Measurements from ENCODE around the gene PRDX1.
A peak's percentile ranks its signal among the peaks of the same experiment; 100 is the strongest.
"Not testable (repeated sequence)": the region's sequence is repeated elsewhere in the genome, so short reads cannot be mapped to it uniquely, and the experiment has no call there.

The PRDX1 gene

DNA sequence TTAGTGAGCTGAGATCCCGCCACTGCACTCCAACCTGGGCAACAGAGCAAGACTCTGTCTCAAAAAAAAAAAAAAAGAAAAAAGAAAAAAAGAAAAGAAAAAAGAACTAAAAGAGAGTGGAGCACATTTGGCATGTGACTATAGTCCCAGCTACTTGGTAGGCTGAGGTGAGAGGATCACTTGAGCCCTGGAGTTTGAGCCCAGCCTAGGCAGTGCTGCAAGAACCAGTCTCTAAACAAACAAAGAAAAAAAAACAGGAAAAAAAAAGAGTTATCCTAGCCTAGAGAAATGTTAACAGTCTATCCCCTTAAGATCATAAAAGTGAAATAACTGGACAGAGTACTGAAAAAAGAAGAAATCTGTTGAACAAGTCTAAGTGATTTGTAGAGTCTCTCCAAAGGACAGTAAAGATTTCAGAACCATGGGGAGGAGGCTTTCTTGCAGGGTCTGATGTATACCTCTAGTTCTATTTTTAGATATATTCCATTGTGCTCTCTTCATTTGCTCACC is 4.5 kb upstream of the PRDX1 start:
- DNase-seq = no peak
- H3K9me3 ChIP-seq (ENCODE audit: control extremely low read depth in 1 of 5, control insufficient read depth in 4 of 5, insufficient read depth in 2 of 5, low read depth in 1 of 5, low read length in 4 of 5) = no peaks in the 10 kb centered on the region
- ChIA-PET POLR2A (interaction anchor here (0.5 kb wide), 1 partner anchor 9 kb away, joined by 4 read pairs; no protein-coding TSS in a partner anchor), CTCF (interaction anchor here (5.9 to 12.1 kb wide), 2 partner anchors 10 to 41 kb away, joined by 37 to 171 read pairs; no protein-coding TSS in a partner anchor)
- H3K27me3 ChIP-seq (replicated peaks in 2 of 5; ENCODE audit: control insufficient read depth in 4 of 5, insufficient read depth in 5 of 5, low read length in 4 of 5) = no peaks in the 10 kb centered on the region
- H3K4me1 ChIP-seq (ENCODE audit: control extremely low read depth in 1 of 4, control insufficient read depth in 4 of 4, insufficient read depth in 4 of 4, low read length in 3 of 4) = peaks cover 0 to 25% (median 18%) of the 10 kb centered on the region in 4 experiments
- H3K4me3 ChIP-seq (ENCODE audit: control insufficient read depth in 1 of 7, extremely low read depth in 1 of 7, insufficient read depth in 4 of 7, low read depth in 2 of 7, low read length in 6 of 7) = no peak overlapping the region
- H3K36me3 ChIP-seq (ENCODE audit: control insufficient read depth in 4 of 4, insufficient read depth in 4 of 4, low read length in 3 of 4) = no peaks in the 10 kb centered on the region
- WGBS (ENCODE audit: insufficient coverage) = no CpG with 5 or more reads among the region's 1 CpG
- H3K27ac ChIP-seq (ENCODE audit: insufficient read depth in 1 of 2, low read depth in 1 of 2, low read length in 2 of 2, poor library complexity in 1 of 2, severe bottlenecking in 2 of 2) = no peak overlapping the region

GRCh38 chr1:45523975-45524374 is 2.3 kb upstream of the PRDX1 start:
- H3K27me3 ChIP-seq (replicated peaks in 2 of 5; ENCODE audit: control insufficient read depth in 4 of 5, insufficient read depth in 5 of 5, low read length in 4 of 5); H3K36me3 ChIP-seq (ENCODE audit: control insufficient read depth in 4 of 4, insufficient read depth in 4 of 4, low read length in 3 of 4); POLR2A ChIA-PET; H3K4me3 ChIP-seq (ENCODE audit: control insufficient read depth in 1 of 7, extremely low read depth in 1 of 7, insufficient read depth in 4 of 7, low read depth in 2 of 7, low read length in 6 of 7); H3K9me3 ChIP-seq (ENCODE audit: control extremely low read depth in 1 of 5, control insufficient read depth in 4 of 5, insufficient read depth in 2 of 5, low read depth in 1 of 5, low read length in 4 of 5); H3K27ac ChIP-seq (ENCODE audit: insufficient read depth in 1 of 2, low read depth in 1 of 2, low read length in 2 of 2, poor library complexity in 1 of 2, severe bottlenecking in 2 of 2); DNase-seq: not testable (repeated sequence)
- peaks cover 2 to 40% (median 29%) of the 10 kb centered on the region in 4 experiments for H3K4me1 ChIP-seq (ENCODE audit: control extremely low read depth in 1 of 4, control insufficient read depth in 4 of 4, insufficient read depth in 4 of 4, low read length in 3 of 4)
- WGBS (ENCODE audit: insufficient coverage) = 90% methylated on average over 3 of the region's 10 CpGs
- CTCF ChIA-PET = interaction anchor here (0.8 to 12.1 kb wide), 5 partner anchors 9 to 43 kb away, joined by 3 to 171 read pairs (median 34); no protein-coding TSS in a partner anchor

DNA sequence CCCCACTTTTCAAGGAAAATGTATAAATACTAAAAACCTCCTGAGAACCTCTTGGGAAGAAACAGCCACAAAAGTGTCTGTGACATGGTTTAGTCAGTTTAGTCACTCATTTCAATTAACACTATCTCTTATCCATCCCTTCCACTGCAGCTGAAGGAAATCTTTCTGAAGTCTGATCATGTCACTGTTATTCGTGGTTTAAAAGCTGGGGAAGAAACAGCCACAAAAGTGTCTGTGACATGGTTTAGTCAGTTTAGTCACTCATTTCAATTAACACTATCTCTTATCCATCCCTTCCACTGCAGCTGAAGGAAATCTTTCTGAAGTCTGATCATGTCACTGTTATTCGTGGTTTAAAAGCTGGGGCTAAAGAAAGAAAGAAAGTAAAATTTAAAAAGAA is 1.8 kb upstream of the PRDX1 start:
- not testable (repeated sequence) for H3K9me3 ChIP-seq (ENCODE audit: control extremely low read depth in 1 of 5, control insufficient read depth in 4 of 5, insufficient read depth in 2 of 5, low read depth in 1 of 5, low read length in 4 of 5); H3K4me3 ChIP-seq (ENCODE audit: control insufficient read depth in 1 of 7, extremely low read depth in 1 of 7, insufficient read depth in 4 of 7, low read depth in 2 of 7, low read length in 6 of 7); DNase-seq; H3K36me3 ChIP-seq (ENCODE audit: control insufficient read depth in 4 of 4, insufficient read depth in 4 of 4, low read length in 3 of 4); H3K27ac ChIP-seq (ENCODE audit: insufficient read depth in 1 of 2, low read depth in 1 of 2, low read length in 2 of 2, poor library complexity in 1 of 2, severe bottlenecking in 2 of 2); H3K27me3 ChIP-seq (replicated peaks in 2 of 5; ENCODE audit: control insufficient read depth in 4 of 5, insufficient read depth in 5 of 5, low read length in 4 of 5)
- WGBS (ENCODE audit: insufficient coverage) = no CpG with 5 or more reads among the region's 2 CpGs
- ChIA-PET POLR2A (interaction anchor here (0.9 kb wide), 1 partner anchor 60 kb away, joined by 3 read pairs; no protein-coding TSS in a partner anchor), CTCF (interaction anchor here (0.7 to 12.1 kb wide), 5 partner anchors 9 to 60 kb away, joined by 3 to 171 read pairs (median 34); no protein-coding TSS in a partner anchor)
- H3K4me1 ChIP-seq (ENCODE audit: control extremely low read depth in 1 of 4, control insufficient read depth in 4 of 4, insufficient read depth in 4 of 4, low read length in 3 of 4) = peaks cover 4 to 45% (median 34%) of the 10 kb centered on the region in 4 experiments

DNA sequence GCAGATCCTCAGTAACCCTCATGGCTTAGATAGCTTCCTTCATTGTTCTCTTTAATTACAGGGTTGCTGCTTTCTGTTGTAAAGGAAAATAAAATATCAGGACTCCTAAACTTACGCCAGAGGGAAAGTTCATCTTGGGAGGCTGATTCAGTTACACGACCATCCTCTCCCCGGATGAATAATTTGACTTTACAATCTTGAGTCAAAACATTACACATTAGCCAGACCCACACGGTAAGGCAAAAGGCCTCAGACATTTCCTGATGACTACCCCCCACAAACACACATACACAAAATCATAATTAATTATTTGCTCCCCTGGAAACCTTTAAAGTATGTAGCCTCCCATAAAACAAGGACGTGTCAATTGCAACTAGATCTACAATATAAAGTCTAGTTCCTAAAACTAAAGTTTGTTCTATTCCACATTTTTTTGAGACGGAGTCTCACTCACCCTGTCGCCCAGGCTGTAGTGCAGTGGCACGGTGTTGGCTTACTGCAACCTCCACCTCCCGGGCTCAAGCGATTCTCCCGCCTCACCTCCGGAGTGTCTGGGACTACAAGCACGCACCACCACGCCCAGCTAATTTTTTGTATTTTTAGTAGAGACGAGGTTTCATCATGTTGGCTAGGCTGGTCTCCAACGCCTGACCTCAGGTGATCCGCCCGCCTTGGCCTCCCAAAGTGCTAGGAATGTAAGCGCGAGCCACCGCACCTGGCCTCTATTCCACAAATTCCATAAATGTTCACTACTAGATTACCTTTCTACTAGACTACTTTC is 830 bp upstream of the PRDX1 start:
- no peaks in the 10 kb centered on the region for H3K27me3 ChIP-seq (replicated peaks in 2 of 5; ENCODE audit: control insufficient read depth in 4 of 5, insufficient read depth in 5 of 5, low read length in 4 of 5)
- no peaks in the 10 kb centered on the region for H3K9me3 ChIP-seq (ENCODE audit: control extremely low read depth in 1 of 5, control insufficient read depth in 4 of 5, insufficient read depth in 2 of 5, low read depth in 1 of 5, low read length in 4 of 5)
- H3K36me3 ChIP-seq (ENCODE audit: control insufficient read depth in 4 of 4, insufficient read depth in 4 of 4, low read length in 3 of 4) = peaks cover 0 to 8% (median 2%) of the 10 kb centered on the region in 4 experiments
- POLR2A ChIA-PET = interaction anchor here (0.6 to 2.7 kb wide), 22 partner anchors 7 to 801 kb away, joined by 3 to 53 read pairs (median 5); partner anchors contain the start of genes AKR1A1, CCDC163, HECTD3 and MMACHC
- CTCF ChIA-PET = interaction anchor here (1.4 to 12.1 kb wide), 8 partner anchors 11 to 45 kb away, joined by 3 to 171 read pairs (median 14); partner anchors contain the start of genes AKR1A1 and MMACHC
- no peak for DNase-seq
- WGBS (ENCODE audit: insufficient coverage) = 83% methylated on average over 19 of the region's 21 CpGs
- peak overlapping the region; percentile 64 to 89 for H3K27ac ChIP-seq (ENCODE audit: insufficient read depth in 1 of 2, low read depth in 1 of 2, low read length in 2 of 2, poor library complexity in 1 of 2, severe bottlenecking in 2 of 2)
- peaks cover 4 to 47% (median 36%) of the 10 kb centered on the region in 4 experiments for H3K4me1 ChIP-seq (ENCODE audit: control extremely low read depth in 1 of 4, control insufficient read depth in 4 of 4, insufficient read depth in 4 of 4, low read length in 3 of 4)
- peak overlapping the region; percentile 67 to 99 (median 91) for H3K4me3 ChIP-seq (ENCODE audit: control insufficient read depth in 1 of 7, extremely low read depth in 1 of 7, insufficient read depth in 4 of 7, low read depth in 2 of 7, low read length in 6 of 7)

DNA sequence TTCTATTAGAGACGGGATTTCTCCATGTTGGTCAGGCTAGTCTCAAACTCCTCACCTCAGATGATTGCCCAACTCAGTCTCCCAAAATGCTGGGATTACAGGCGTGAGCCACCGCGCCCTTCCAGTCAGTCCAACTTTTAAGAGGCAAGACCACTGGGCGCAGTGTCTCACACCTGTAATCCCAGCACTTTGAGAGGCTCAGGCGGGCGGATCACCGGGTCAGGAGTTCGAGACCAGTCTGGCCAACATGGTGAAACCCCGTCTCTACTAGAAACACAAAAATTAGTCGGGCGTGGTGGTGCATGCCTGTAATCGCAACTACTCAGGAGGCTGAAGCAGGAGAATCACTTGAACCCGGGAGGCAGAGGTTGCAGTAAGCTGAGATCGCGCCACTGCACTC is 1.9 kb downstream of the PRDX1 start:
- ChIA-PET CTCF (interaction anchor here (2.3 to 12.1 kb wide), 4 partner anchors 8 to 48 kb away, joined by 12 to 171 read pairs (median 24); no protein-coding TSS in a partner anchor), POLR2A (interaction anchor here (0.6 to 1.0 kb wide), 2 partner anchors 20 to 40 kb away, joined by 4 to 5 read pairs; partner anchors contain the start of genes CCDC163 and MMACHC)
- WGBS (ENCODE audit: insufficient coverage) = 87% methylated on average over 11 of the region's 16 CpGs
- Histone ChIP-seq H3K36me3 (ENCODE audit: control insufficient read depth in 4 of 4, insufficient read depth in 4 of 4, low read length in 3 of 4) (peaks cover 11 to 30% (median 20%) of the 10 kb centered on the region in 4 experiments), H3K4me3 (ENCODE audit: control insufficient read depth in 1 of 7, extremely low read depth in 1 of 7, insufficient read depth in 4 of 7, low read depth in 2 of 7, low read length in 6 of 7) (peak overlapping the region in 3 of 7 experiments; percentile 81 to 99 (median 91)), H3K4me1 (ENCODE audit: control extremely low read depth in 1 of 4, control insufficient read depth in 4 of 4, insufficient read depth in 4 of 4, low read length in 3 of 4) (peaks cover 4 to 43% (median 29%) of the 10 kb centered on the region in 4 experiments)
- H3K27me3 ChIP-seq (replicated peaks in 2 of 5; ENCODE audit: control insufficient read depth in 4 of 5, insufficient read depth in 5 of 5, low read length in 4 of 5); H3K27ac ChIP-seq (ENCODE audit: insufficient read depth in 1 of 2, low read depth in 1 of 2, low read length in 2 of 2, poor library complexity in 1 of 2, severe bottlenecking in 2 of 2); H3K9me3 ChIP-seq (ENCODE audit: control extremely low read depth in 1 of 5, control insufficient read depth in 4 of 5, insufficient read depth in 2 of 5, low read depth in 1 of 5, low read length in 4 of 5); DNase-seq: not testable (repeated sequence)

GRCh38 chr1:45518910-45519309 is 2.8 kb downstream of the PRDX1 start:
- Histone ChIP-seq H3K4me1 (ENCODE audit: control extremely low read depth in 1 of 4, control insufficient read depth in 4 of 4, insufficient read depth in 4 of 4, low read length in 3 of 4) (peaks cover 4 to 43% (median 29%) of the 10 kb centered on the region in 4 experiments), H3K4me3 (ENCODE audit: control insufficient read depth in 1 of 7, extremely low read depth in 1 of 7, insufficient read depth in 4 of 7, low read depth in 2 of 7, low read length in 6 of 7) (peak overlapping the region in 4 of 7 experiments; percentile 24 to 99 (median 57)), H3K27me3 (replicated peaks in 2 of 5; ENCODE audit: control insufficient read depth in 4 of 5, insufficient read depth in 5 of 5, low read length in 4 of 5) (no peaks in the 10 kb centered on the region), H3K27ac (ENCODE audit: insufficient read depth in 1 of 2, low read depth in 1 of 2, low read length in 2 of 2, poor library complexity in 1 of 2, severe bottlenecking in 2 of 2) (peak overlapping the region in 1 of 2 experiments; percentile 49), H3K36me3 (ENCODE audit: control insufficient read depth in 4 of 4, insufficient read depth in 4 of 4, low read length in 3 of 4) (peaks cover 14 to 37% (median 25%) of the 10 kb centered on the region in 4 experiments), H3K9me3 (ENCODE audit: control extremely low read depth in 1 of 5, control insufficient read depth in 4 of 5, insufficient read depth in 2 of 5, low read depth in 1 of 5, low read length in 4 of 5) (no peaks in the 10 kb centered on the region)
- ChIA-PET POLR2A (interaction anchor here (0.5 to 1.0 kb wide), 5 partner anchors 14 to 159 kb away, joined by 4 to 6 read pairs (median 5); partner anchors contain the start of genes CCDC163 and MMACHC), CTCF (interaction anchor here (0.7 to 12.1 kb wide), 7 partner anchors 11 to 70 kb away, joined by 3 to 171 read pairs (median 4); no protein-coding TSS in a partner anchor)
- WGBS (ENCODE audit: insufficient coverage) = no CpG with 5 or more reads among the region's 1 CpG
- no peak for DNase-seq

Data from common myeloid progenitor, CD34-positive (primary cell).